SK-N-SH (cell line): ENCODE data around the gene CDK14. TPM values are rescaled to one million over a fixed set of nuclear protein-coding genes. Genes with fewer than 3 reads are reported as not detected.

Experiments used
- CTCF ChIA-PET: fragments of 300-600, 350-600 bp; formaldehyde crosslinking; extraction: SDS; loops from one replicate; lab custom pipeline; 2021; lab: Yijun Ruan, JAX
- POLR2A ChIA-PET: fragments of 350-600 bp; sonication (Branson Sonifier 250); formaldehyde crosslinking; extraction: SDS; loops from one replicate; lab custom pipeline; 2020; ENCODE audit warnings: antibody characterized with exemption, inconsistent platforms; lab: Yijun Ruan, JAX
- DNase-seq: peaks from one replicate; pipeline ENCODE4 v3.0.0; 2012
- H2AFZ ChIP-seq: fragments of 200-600 bp; sonication (generic); 2 replicates; pipeline ENCODE4 v1.8.1; 2016; ENCODE audit warnings: antibody characterized with exemption, mild to moderate bottlenecking, low read depth
- H3F3A ChIP-seq: fragments of 200-600 bp; sonication (generic); replicated peaks from 2 replicates; pipeline ENCODE3; 2016; ENCODE audit warnings: antibody characterized with exemption, mild to moderate bottlenecking; ENCODE audit not compliant: insufficient read depth
- H3K27ac ChIP-seq, 2 experiments: fragments of 200-500 bp in 1 of 2; fragments of 200-600 bp in 1 of 2; sonication (Bioruptor generic) in 1 of 2; sonication (generic), shearing (Covaris generic) in 1 of 2; 2 replicates each; pipeline versions ENCODE4 v1.5.1 to v1.6.1; 2014 to 2016; ENCODE audit warnings: low read depth in 2 of 2, inconsistent platforms in 1 of 2, low read length in 1 of 2, mild to moderate bottlenecking in 1 of 2, mixed read lengths in 1 of 2
- H3K27me3 ChIP-seq: fragments of 200-600 bp; sonication (generic), shearing (Covaris generic); 2 replicates; pipeline ENCODE4 v1.6.1; 2016; ENCODE audit warnings: mixed run types; ENCODE audit not compliant: insufficient read depth
- H3K36me3 ChIP-seq, 2 experiments: fragments of 200-500 bp in 1 of 2; fragments of 200-600 bp in 1 of 2; sonication (Bioruptor generic) in 1 of 2; sonication (generic) in 1 of 2; replicated peaks in 1 of 2; 2 replicates each; pipeline versions ENCODE3 to v1.5.1; 2014 to 2016; ENCODE audit warnings: low read length in 1 of 2, mild to moderate bottlenecking in 1 of 2; ENCODE audit not compliant: insufficient read depth in 2 of 2, control insufficient read depth in 1 of 2
- H3K4me1 ChIP-seq, 2 experiments: fragments of 200-500 bp in 1 of 2; fragments of 200-600 bp in 1 of 2; sonication (Bioruptor generic) in 1 of 2; sonication (generic), shearing (Covaris generic) in 1 of 2; 2 replicates each; pipeline versions ENCODE4 v1.5.1 to v1.6.1; 2014 to 2016; ENCODE audit warnings: low read depth in 1 of 2, low read length in 1 of 2, mixed run types in 1 of 2; ENCODE audit not compliant: insufficient read depth in 2 of 2, control insufficient read depth in 1 of 2
- H3K4me2 ChIP-seq: fragments of 200-600 bp; sonication (generic), shearing (Covaris generic); 2 replicates; pipeline ENCODE4 v1.6.1; 2017; ENCODE audit warnings: mixed run types
- H3K4me3 ChIP-seq, 2 experiments: fragments of 200-500 bp in 1 of 2; fragments of 200-600 bp in 1 of 2; sonication (Bioruptor generic) in 1 of 2; sonication (generic), shearing (Covaris generic) in 1 of 2; 2 replicates each; pipeline versions ENCODE4 v1.5.1 to v1.8.1; 2014 to 2016; ENCODE audit warnings: low read depth in 2 of 2, inconsistent platforms in 1 of 2, low read length in 1 of 2, mild to moderate bottlenecking in 1 of 2, mixed read lengths in 1 of 2, moderate library complexity in 1 of 2
- H3K79me2 ChIP-seq: fragments of 200-600 bp; sonication (generic); 2 replicates; pipeline ENCODE4 v1.8.1; 2017; ENCODE audit warnings: mild to moderate bottlenecking; ENCODE audit not compliant: insufficient read depth
- H3K9ac ChIP-seq: fragments of 200-600 bp; sonication (generic); 2 replicates; pipeline ENCODE4 v1.6.1; 2017; ENCODE audit warnings: mixed run types
- H3K9me2 ChIP-seq: fragments of 200-600 bp; sonication (generic); 2 replicates; pipeline ENCODE4 v1.6.1; 2017; ENCODE audit warnings: mixed run types
- H3K9me3 ChIP-seq: fragments of 200-600 bp; sonication (generic); 2 replicates; pipeline ENCODE4 v1.6.1; 2017; ENCODE audit warnings: mixed run types, mild to moderate bottlenecking, moderate library complexity
- H4K20me1 ChIP-seq: fragments of 200-600 bp; sonication (generic); 2 replicates; pipeline ENCODE4 v1.6.1; 2017; ENCODE audit warnings: mild to moderate bottlenecking, mixed run types; ENCODE audit not compliant: insufficient read depth
- CHD2 ChIP-seq: fragments of 150-350 bp; IDR thresholded peaks from 2 replicates; pipeline ENCODE4 v1.6.1; 2018; ENCODE audit warnings: low read length; ENCODE audit not compliant: partially characterized antibody
- CTCF ChIP-seq: fragments of 200-600 bp; sonication (generic); IDR thresholded peaks from 2 replicates; pipeline ENCODE4 v1.6.1; 2017; ENCODE audit warnings: antibody characterized with exemption, mild to moderate bottlenecking, moderate library complexity
- ELF1 ChIP-seq: IDR thresholded peaks from 2 replicates; pipeline ENCODE4 v1.4.0; 2012
- EP300 ChIP-seq, 2 experiments: IDR thresholded peaks; 2 replicates each; pipeline versions ENCODE4 v1.4.0 to v1.6.1; 2012; ENCODE audit warnings: borderline replicate concordance in 1 of 2, low read depth in 1 of 2, low read length in 1 of 2
- FOSL2 ChIP-seq: IDR thresholded peaks from 2 replicates; pipeline ENCODE4 v1.4.0; 2012; ENCODE audit warnings: low read depth, mild to moderate bottlenecking, moderate library complexity, borderline replicate concordance
- FOXJ3 ChIP-seq: sonication (generic); formaldehyde crosslinking; IDR thresholded peaks from 2 replicates; pipeline ENCODE4 v1.5.1; 2020; ENCODE audit warnings: mild to moderate bottlenecking, missing genetic modification reagents
- IRF3 ChIP-seq: fragments of 150-350 bp; IDR thresholded peaks from 2 replicates; pipeline ENCODE4 v1.6.1; 2016; ENCODE audit warnings: mild to moderate bottlenecking, low read depth, low read length
- JUND ChIP-seq: IDR thresholded peaks from 2 replicates; pipeline ENCODE4 v1.4.0; 2012
- MEF2A ChIP-seq: IDR thresholded peaks from 2 replicates; pipeline ENCODE4 v1.4.0; 2012; ENCODE audit warnings: low read depth, borderline replicate concordance
- MXI1 ChIP-seq: IDR thresholded peaks from 2 replicates; pipeline ENCODE4 v1.6.1; 2012; ENCODE audit warnings: mild to moderate bottlenecking, low read depth, low read length, improper control_type of control experiment
- NFIC ChIP-seq: IDR thresholded peaks from 2 replicates; pipeline ENCODE4 v1.4.0; 2012; ENCODE audit warnings: borderline replicate concordance
- NRF1 ChIP-seq: IDR thresholded peaks from 2 replicates; pipeline ENCODE4 v1.6.1; 2012; ENCODE audit warnings: low read depth, mild to moderate bottlenecking, low read length
- POLR2AphosphoS5 ChIP-seq: IDR thresholded peaks from 2 replicates; pipeline ENCODE4 v1.6.1; 2012; ENCODE audit warnings: low read depth, low read length
- RAD21 ChIP-seq: IDR thresholded peaks from 2 replicates; pipeline ENCODE4 v1.6.1; 2012; ENCODE audit warnings: mild to moderate bottlenecking, low read length
- RFX5 ChIP-seq: IDR thresholded peaks from 2 replicates; pipeline ENCODE4 v1.6.1; 2012; ENCODE audit warnings: mild to moderate bottlenecking, improper control_type of control experiment, low read length
- SIN3A ChIP-seq: IDR thresholded peaks from 2 replicates; pipeline ENCODE4 v1.6.1; 2012; ENCODE audit warnings: low read depth, mild to moderate bottlenecking, low read length, moderate library complexity, borderline replicate concordance
- SMC3 ChIP-seq: IDR thresholded peaks from 2 replicates; pipeline ENCODE4 v1.6.1; 2012; ENCODE audit warnings: low read depth, low read length, improper control_type of control experiment
- TCF12 ChIP-seq: IDR thresholded peaks from 2 replicates; pipeline ENCODE4 v1.4.0; 2012
- YY1 ChIP-seq: IDR thresholded peaks from 2 replicates; pipeline ENCODE4 v1.4.0; 2012; ENCODE audit warnings: low read depth, mild to moderate bottlenecking
- WGBS: methylation state at CpG from one replicate; pipeline ENCODE4 v1.1.6; 2017; ENCODE audit warnings: low lambda C conversion rate; 5-methylcytosine and 5-hydroxymethylcytosine counted together
- polyA plus RNA-seq, 3 experiments: library from polyadenylated mRNA; depleted of rRNA; stranded (reverse); fragments of >200 nt; gene quantifications; 2 replicates each; pipeline ENCODE4 v1.2.3, GENCODE V29; 2012
- TF ChIP-seq, protein P1 (sequence below): IDR thresholded peaks from 2 replicates; pipeline ENCODE4 v1.4.0; 2012; ENCODE audit warnings: low read depth
- TF ChIP-seq, protein P2 (sequence below): IDR thresholded peaks from 2 replicates; pipeline ENCODE4 v1.6.1; 2012; ENCODE audit warnings: mild to moderate bottlenecking, low read depth, low read length, moderate library complexity

The CDK14 gene
- polyA plus RNA-seq, 1 of the 3 experiments (the other 2 are of a cell fraction) = 13.9 TPM

DNA sequence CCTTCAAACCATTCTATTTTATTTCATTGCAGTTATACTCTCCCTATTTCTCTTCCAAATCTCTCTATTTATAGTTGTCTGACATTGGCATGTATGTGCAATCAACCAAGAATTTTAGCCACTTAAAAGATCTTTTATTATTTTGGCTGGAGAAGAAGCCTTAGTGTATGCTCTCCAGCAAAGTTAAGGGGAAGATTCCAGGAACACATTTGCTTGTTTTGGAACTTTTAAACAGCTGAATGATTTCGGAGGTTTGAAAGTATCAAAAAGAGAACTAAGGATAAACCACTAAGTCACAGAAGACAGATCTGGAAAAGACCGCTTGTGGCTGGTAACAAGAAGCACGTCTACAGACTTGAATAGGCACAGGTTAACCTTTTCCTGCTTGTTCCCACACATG, 485.9 kb downstream of the CDK14 start:
- no peak overlapping the region for H3K9ac ChIP-seq

GRCh38 chr7:91082852-91083495, 486.9 kb downstream of the CDK14 start:
- no peak overlapping the region for H2AFZ ChIP-seq
- peak; percentile 38 for DNase-seq
- H3K4me3 ChIP-seq = no peak overlapping the region
- CTCF ChIA-PET = interaction anchor here (0.6 to 4.0 kb wide), 46 partner anchors 9 to 1056 kb away, joined by 3 to 37 read pairs (median 5); partner anchors contain the start of gene FZD1
- H3F3A ChIP-seq = peaks cover 22% of the 10 kb centered on the region
- WGBS = 38% methylated on average over 2 of the region's 2 CpGs
- POLR2A ChIA-PET = no interaction called here
- peak; percentile 22; the same call in 1 of the 2 replicates for TF ChIP-seq RFX5
- TF ChIP-seq NRF1 = 0 out of 2 replicates have a peak, but pooled peaks have one; percentile 3
- no peak for TF ChIP-seq IRF3
- TF ChIP-seq FOXJ3 = no peak
- TF ChIP-seq CHD2 = no peak
- peak; percentile 86 for TF ChIP-seq RAD21
- peak; percentile 85 for TF ChIP-seq CTCF
- TF ChIP-seq SMC3 = peak; percentile 66
- TF ChIP-seq, protein P1, sequence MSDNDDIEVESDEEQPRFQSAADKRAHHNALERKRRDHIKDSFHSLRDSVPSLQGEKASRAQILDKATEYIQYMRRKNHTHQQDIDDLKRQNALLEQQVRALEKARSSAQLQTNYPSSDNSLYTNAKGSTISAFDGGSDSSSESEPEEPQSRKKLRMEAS = no peak
- TF ChIP-seq TCF12 = 0 out of 2 replicates have a peak, but pooled peaks have one; percentile 5
- H3K27ac ChIP-seq = peak overlapping the region; percentile 56 to 95; a peak in 3 of 4 replicates
- H3K9ac ChIP-seq = no peak overlapping the region
- H4K20me1 ChIP-seq = no peaks in the 10 kb centered on the region
- H3K9me2 ChIP-seq = no peaks in the 10 kb centered on the region
- H3K79me2 ChIP-seq = no peaks in the 10 kb centered on the region
- H3K27me3 ChIP-seq = no peaks in the 10 kb centered on the region
- peaks cover 23 to 49% of the 10 kb centered on the region in 2 experiments for H3K4me1 ChIP-seq
- peak overlapping the region; percentile 38; the same call in 1 of the 2 replicates for H3K4me2 ChIP-seq
- H3K36me3 ChIP-seq = peaks cover 3 to 26% of the 10 kb centered on the region in 2 experiments
- no peaks in the 10 kb centered on the region for H3K9me3 ChIP-seq

More for the DNA sequence above, 485.9 kb downstream of the CDK14 start:
- peak; percentile 42; the same call in 1 of the 2 replicates for TF ChIP-seq FOSL2
- TF ChIP-seq JUND = peak; percentile 30; the same call in 1 of the 2 replicates
- 0 out of 2 replicates have a peak, but pooled peaks have one; percentile 57 for TF ChIP-seq MEF2A
- TF ChIP-seq TCF12 = peak; percentile 19; the same call in 1 of the 2 replicates
- TF ChIP-seq SIN3A = no peak
- no peak for TF ChIP-seq POLR2AphosphoS5
- TF ChIP-seq, protein P2, sequence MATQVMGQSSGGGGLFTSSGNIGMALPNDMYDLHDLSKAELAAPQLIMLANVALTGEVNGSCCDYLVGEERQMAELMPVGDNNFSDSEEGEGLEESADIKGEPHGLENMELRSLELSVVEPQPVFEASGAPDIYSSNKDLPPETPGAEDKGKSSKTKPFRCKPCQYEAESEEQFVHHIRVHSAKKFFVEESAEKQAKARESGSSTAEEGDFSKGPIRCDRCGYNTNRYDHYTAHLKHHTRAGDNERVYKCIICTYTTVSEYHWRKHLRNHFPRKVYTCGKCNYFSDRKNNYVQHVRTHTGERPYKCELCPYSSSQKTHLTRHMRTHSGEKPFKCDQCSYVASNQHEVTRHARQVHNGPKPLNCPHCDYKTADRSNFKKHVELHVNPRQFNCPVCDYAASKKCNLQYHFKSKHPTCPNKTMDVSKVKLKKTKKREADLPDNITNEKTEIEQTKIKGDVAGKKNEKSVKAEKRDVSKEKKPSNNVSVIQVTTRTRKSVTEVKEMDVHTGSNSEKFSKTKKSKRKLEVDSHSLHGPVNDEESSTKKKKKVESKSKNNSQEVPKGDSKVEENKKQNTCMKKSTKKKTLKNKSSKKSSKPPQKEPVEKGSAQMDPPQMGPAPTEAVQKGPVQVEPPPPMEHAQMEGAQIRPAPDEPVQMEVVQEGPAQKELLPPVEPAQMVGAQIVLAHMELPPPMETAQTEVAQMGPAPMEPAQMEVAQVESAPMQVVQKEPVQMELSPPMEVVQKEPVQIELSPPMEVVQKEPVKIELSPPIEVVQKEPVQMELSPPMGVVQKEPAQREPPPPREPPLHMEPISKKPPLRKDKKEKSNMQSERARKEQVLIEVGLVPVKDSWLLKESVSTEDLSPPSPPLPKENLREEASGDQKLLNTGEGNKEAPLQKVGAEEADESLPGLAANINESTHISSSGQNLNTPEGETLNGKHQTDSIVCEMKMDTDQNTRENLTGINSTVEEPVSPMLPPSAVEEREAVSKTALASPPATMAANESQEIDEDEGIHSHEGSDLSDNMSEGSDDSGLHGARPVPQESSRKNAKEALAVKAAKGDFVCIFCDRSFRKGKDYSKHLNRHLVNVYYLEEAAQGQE = no peak
- 0 out of 2 replicates have a peak, but pooled peaks have one; percentile 30 for TF ChIP-seq NFIC
- peak in 1 of 2 experiments; percentile 18; a peak in 1 of 4 replicates for TF ChIP-seq EP300 (IDR thresholded peaks at IDR 0.05; ENCODE audit: borderline replicate concordance in 1 of 2, low read depth in 1 of 2, low read length in 1 of 2)
- no peak for TF ChIP-seq YY1
- no peak for TF ChIP-seq ELF1
- no peak for TF ChIP-seq MXI1
- ChIA-PET POLR2A (no interaction called here), CTCF (interaction anchor here (0.7 to 4.0 kb wide), 10 partner anchors 35 to 702 kb away, joined by 3 to 27 read pairs (median 6); partner anchors contain the start of gene FZD1)
- Histone ChIP-seq H3F3A (peaks cover 22% of the 10 kb centered on the region), H3K4me2 (peak overlapping the region; percentile 32), H4K20me1 (no peaks in the 10 kb centered on the region), H3K4me1 (peaks cover 23 to 44% of the 10 kb centered on the region in 2 experiments), H3K9me3 (no peaks in the 10 kb centered on the region), H3K4me3 (no peak overlapping the region), H3K27me3 (no peaks in the 10 kb centered on the region), H3K27ac (peak overlapping the region in 1 of 2 experiments; percentile 56; a peak in 3 of 4 replicates), H3K79me2 (no peaks in the 10 kb centered on the region), H3K36me3 (peaks cover 3 to 17% of the 10 kb centered on the region in 2 experiments), H2AFZ (no peak overlapping the region), H3K9me2 (no peaks in the 10 kb centered on the region)
- DNase-seq = no peak
- WGBS = 73% methylated on average over 3 of the region's 3 CpGs
